HL-60 (cell line): ENCODE data around the gene SNTG2.

Source experiments
- DNase-seq, 2 experiments: peaks; one replicate each; pipeline ENCODE4 v3.0.0-alpha.2; 2010 to 2020; ENCODE audit warnings: low read depth in 1 of 2, low spot score in 1 of 2
- H3K27ac ChIP-seq: fragments of 250-450 bp; sonication (Bioruptor Pico); replicated peaks from 2 replicates; pipeline ENCODE4 v1.5.1; 2020; ENCODE audit warnings: mild to moderate bottlenecking, moderate library complexity
- H3K27me3 ChIP-seq: fragments of 250-450 bp; sonication (Bioruptor Pico); 2 replicates; pipeline ENCODE4 v1.5.1; 2021; ENCODE audit warnings: mild to moderate bottlenecking, moderate library complexity; ENCODE audit not compliant: insufficient read depth, poor library complexity, severe bottlenecking
- H3K4me3 ChIP-seq: replicated peaks from 2 replicates; pipeline ENCODE4 v1.5.1; 2011; ENCODE audit warnings: mild to moderate bottlenecking, control low read depth, low read length; ENCODE audit not compliant: insufficient read depth
- CTCF ChIP-seq: IDR thresholded peaks from one replicate; pipeline ENCODE4 v1.5.1; 2011; ENCODE audit warnings: low read length, control low read depth, inconsistent platforms; ENCODE audit not compliant: insufficient read depth
- GABPA ChIP-seq: IDR thresholded peaks from 2 replicates; pipeline ENCODE4 v1.6.1; 2012; ENCODE audit warnings: low read depth
- POLR2AphosphoS5 ChIP-seq: IDR thresholded peaks from 2 replicates; pipeline ENCODE4 v1.6.1; 2012; ENCODE audit warnings: low read depth
- REST ChIP-seq: IDR thresholded peaks from 2 replicates; pipeline ENCODE4 v1.6.1; 2012; ENCODE audit warnings: low read depth; ENCODE audit not compliant: insufficient replicate concordance
- SPI1 ChIP-seq: IDR thresholded peaks from 2 replicates; pipeline ENCODE4 v1.6.1; 2012; ENCODE audit warnings: low read depth, mild to moderate bottlenecking, borderline replicate concordance

SNTG2 gene

GRCh38 chr2:951224-952006, 766 bp downstream of the SNTG2 start:
- DNase-seq = no peak
- Histone ChIP-seq H3K27ac (no peak overlapping the region), H3K27me3 (peaks cover 23% of the 10 kb centered on the region), H3K4me3 (no peak overlapping the region)
- TF ChIP-seq REST (no peak), SPI1 (no peak), POLR2AphosphoS5 (no peak), CTCF (no peak), GABPA (no peak)

- TF ChIP-seq SPI1 (no peak), CTCF (no peak), REST (no peak), POLR2AphosphoS5 (no peak), GABPA (no peak)
- no peak for DNase-seq
- no peak overlapping the region for H3K4me3 ChIP-seq
- peaks cover 19% of the 10 kb centered on the region for H3K27me3 ChIP-seq
- H3K27ac ChIP-seq = no peak overlapping the region
Measured at GRCh38 chr2:953408-953807, 2.8 kb downstream of the SNTG2 start.

- TF ChIP-seq POLR2AphosphoS5 (no peak), CTCF (no peak), GABPA (no peak), REST (no peak), SPI1 (no peak)
- Histone ChIP-seq H3K27ac (no peak overlapping the region), H3K4me3 (no peak overlapping the region), H3K27me3 (peaks cover 16% of the 10 kb centered on the region)
- DNase-seq = no peak
Measured at GRCh38 chr2:953975-954686, 3.5 kb downstream of the SNTG2 start.
